ENCODE measurements around the gene RASAL2. TPM values are rescaled to one million over a fixed set of nuclear protein-coding genes. Genes with fewer than 3 reads are reported as not detected.
"Not testable (repeated sequence)": the region's sequence is repeated elsewhere in the genome, so short reads cannot be mapped to it uniquely, and the experiment has no call there.

The RASAL2 gene
- total RNA-seq, 1 experiment from 2014 or later = 32.4 TPM

DNA sequence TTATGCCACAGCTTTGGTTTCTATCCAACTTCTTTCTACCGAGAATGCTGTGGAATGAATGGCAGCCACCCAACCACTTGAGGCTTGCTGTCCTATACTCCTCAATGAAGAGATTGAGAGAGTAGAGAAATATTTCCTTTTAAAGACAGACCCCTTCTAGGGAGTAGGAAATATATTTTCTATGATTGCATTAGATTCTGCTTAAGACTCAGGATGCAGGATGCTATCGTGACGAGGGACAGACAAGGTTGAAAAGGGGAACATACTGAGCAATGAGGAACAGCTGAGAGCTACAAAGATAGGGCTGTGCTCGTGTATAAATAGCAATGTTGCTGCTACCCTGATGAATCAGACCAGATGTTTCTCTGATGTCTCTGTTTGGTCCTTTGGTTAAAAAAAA lies 7.1 kb upstream of the RASAL2 start:
- Mint-ChIP-seq H3K36me3 (ENCODE audit: insufficient read depth, unreplicated experiment) (no peaks in the 10 kb centered on the region), H3K4me3 (ENCODE audit: low read depth, unreplicated experiment) (no peak overlapping the region), H3K27ac (ENCODE audit: unreplicated experiment) (no peak overlapping the region), H3K9me3 (ENCODE audit: low read depth, unreplicated experiment) (peaks cover 2% of the 10 kb centered on the region), H3K27me3 (ENCODE audit: unreplicated experiment) (no peaks in the 10 kb centered on the region), H3K4me1 (ENCODE audit: low read depth, unreplicated experiment) (no peaks in the 10 kb centered on the region)
- intact Hi-C loops (cut with micrococcal nuclease; ENCODE audit: unreplicated experiment) = no loop called here
- no peak for DNase-seq
- BruUV-seq (replicated peaks) = no TSS peak
- CTCF ChIA-PET = no interaction called here
- TF ChIP-seq, protein P1, sequence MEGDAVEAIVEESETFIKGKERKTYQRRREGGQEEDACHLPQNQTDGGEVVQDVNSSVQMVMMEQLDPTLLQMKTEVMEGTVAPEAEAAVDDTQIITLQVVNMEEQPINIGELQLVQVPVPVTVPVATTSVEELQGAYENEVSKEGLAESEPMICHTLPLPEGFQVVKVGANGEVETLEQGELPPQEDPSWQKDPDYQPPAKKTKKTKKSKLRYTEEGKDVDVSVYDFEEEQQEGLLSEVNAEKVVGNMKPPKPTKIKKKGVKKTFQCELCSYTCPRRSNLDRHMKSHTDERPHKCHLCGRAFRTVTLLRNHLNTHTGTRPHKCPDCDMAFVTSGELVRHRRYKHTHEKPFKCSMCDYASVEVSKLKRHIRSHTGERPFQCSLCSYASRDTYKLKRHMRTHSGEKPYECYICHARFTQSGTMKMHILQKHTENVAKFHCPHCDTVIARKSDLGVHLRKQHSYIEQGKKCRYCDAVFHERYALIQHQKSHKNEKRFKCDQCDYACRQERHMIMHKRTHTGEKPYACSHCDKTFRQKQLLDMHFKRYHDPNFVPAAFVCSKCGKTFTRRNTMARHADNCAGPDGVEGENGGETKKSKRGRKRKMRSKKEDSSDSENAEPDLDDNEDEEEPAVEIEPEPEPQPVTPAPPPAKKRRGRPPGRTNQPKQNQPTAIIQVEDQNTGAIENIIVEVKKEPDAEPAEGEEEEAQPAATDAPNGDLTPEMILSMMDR (IDR thresholded peaks at IDR 0.05; ENCODE audit: unreplicated experiment) = no peak

DNA sequence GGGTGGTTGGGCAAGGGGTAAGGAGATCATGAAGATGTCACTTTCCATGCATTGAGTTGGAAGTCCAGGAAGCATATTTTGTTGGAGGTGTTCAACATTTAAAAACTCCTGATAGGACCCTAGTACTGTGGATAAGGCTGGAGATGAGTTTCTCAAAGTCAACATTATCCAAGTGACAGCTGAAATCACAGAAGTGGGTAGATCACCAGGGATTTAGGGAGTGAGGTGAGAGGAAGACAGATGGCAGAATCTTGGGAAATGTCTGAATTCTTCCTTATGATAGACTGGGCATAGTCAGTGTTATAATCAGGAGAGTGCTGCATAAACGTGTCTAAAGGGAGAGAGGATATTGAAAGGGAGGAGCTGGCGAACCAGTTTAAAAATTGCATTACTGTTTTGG lies 5.3 kb upstream of the RASAL2 start:
- Mint-ChIP-seq H3K4me1 (ENCODE audit: low read depth, unreplicated experiment) (no peaks in the 10 kb centered on the region), H3K4me3 (ENCODE audit: low read depth, unreplicated experiment) (no peak overlapping the region), H3K27me3 (ENCODE audit: unreplicated experiment) (no peaks in the 10 kb centered on the region), H3K36me3 (ENCODE audit: insufficient read depth, unreplicated experiment) (peaks cover 8% of the 10 kb centered on the region), H3K9me3 (ENCODE audit: low read depth, unreplicated experiment) (no peaks in the 10 kb centered on the region), H3K27ac (ENCODE audit: unreplicated experiment) (no peak overlapping the region)
- CTCF ChIA-PET = interaction anchor here (0.7 kb wide), 1 partner anchor 21 kb away, joined by 3 read pairs; no protein-coding TSS in a partner anchor
- no peak for DNase-seq
- TF ChIP-seq, protein P1 (IDR thresholded peaks at IDR 0.05; ENCODE audit: unreplicated experiment) = no peak
- intact Hi-C loops (cut with micrococcal nuclease; ENCODE audit: unreplicated experiment) = no loop called here
- BruUV-seq (replicated peaks) = no TSS peak

DNA sequence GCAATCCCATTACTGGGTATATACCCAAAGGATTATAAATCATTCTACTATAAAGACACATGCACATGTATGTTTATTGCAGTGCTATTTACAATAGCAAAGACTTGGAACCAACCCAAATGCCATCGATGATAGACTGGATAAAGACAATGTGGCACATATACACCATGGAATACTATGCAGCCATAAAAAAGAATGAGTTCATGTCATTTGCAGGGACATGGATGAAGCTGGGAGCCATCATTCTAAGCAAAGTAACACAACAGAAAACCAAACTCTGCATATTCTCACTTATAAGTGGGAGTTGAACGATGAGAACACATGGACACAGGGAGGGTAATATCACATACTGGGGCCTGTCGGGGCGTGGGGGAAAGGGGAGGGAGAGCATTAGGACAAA lies 2.5 kb upstream of the RASAL2 start:
- CTCF ChIA-PET = interaction anchor here (4.2 kb wide), 1 partner anchor 59 kb away, joined by 23 read pairs; no protein-coding TSS in a partner anchor
- H3K36me3 Mint-ChIP-seq (ENCODE audit: insufficient read depth, unreplicated experiment) = peaks cover 29% of the 10 kb centered on the region
- H3K27ac Mint-ChIP-seq (ENCODE audit: unreplicated experiment); H3K27me3 Mint-ChIP-seq (ENCODE audit: unreplicated experiment); H3K4me1 Mint-ChIP-seq (ENCODE audit: low read depth, unreplicated experiment); H3K9me3 Mint-ChIP-seq (ENCODE audit: low read depth, unreplicated experiment); intact Hi-C loops (cut with micrococcal nuclease; ENCODE audit: unreplicated experiment); BruUV-seq (replicated peaks); H3K4me3 Mint-ChIP-seq (ENCODE audit: low read depth, unreplicated experiment); DNase-seq: not testable (repeated sequence)

DNA sequence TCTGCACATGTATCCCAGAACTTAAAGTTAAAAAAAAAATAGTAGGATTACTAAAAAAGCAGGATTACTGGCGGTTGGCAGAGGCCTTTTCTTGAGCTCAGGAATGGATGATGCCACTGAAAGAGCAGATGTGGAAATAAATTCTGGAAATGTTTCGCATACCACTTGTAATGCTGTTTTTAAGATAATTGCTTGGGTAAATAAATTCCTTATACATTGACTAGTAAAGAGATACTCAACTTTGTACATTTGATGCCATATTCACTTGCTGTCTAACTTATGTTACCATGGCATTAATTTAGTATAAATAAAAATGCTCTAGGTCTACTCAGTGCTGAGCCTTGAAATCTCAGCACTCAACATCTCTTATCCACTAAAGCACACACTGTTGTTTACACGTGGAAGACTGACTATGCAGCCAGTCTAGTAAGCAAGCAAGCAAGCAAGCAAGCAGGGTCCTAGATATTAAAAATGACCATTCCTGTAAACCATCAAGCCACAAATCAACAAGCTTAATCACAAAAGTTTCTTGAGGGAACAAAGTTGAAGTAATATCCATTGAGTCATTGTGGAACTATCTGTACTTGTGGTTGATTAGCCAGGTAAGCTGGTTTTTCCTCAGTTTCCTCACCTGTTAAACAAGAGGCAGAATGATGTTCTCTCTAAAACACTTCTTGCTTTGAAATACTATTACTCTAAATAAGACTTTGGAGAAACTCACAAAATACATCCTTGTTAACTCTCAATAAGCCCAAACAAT lies 1.7 kb upstream of the RASAL2 start:
- DNase-seq = no peak
- TF ChIP-seq, protein P1 (IDR thresholded peaks at IDR 0.05; ENCODE audit: unreplicated experiment) = no peak
- intact Hi-C loops (cut with micrococcal nuclease; ENCODE audit: unreplicated experiment) = loop anchor here (2.0 kb wide), 4 partner anchors 33 to 191 kb away; no protein-coding TSS in a partner anchor
- BruUV-seq (replicated peaks) = no TSS peak
- Mint-ChIP-seq H3K4me3 (ENCODE audit: low read depth, unreplicated experiment) (peak overlapping the region; percentile 95), H3K27me3 (ENCODE audit: unreplicated experiment) (no peaks in the 10 kb centered on the region), H3K9me3 (ENCODE audit: low read depth, unreplicated experiment) (no peaks in the 10 kb centered on the region), H3K4me1 (ENCODE audit: low read depth, unreplicated experiment) (peaks cover 7% of the 10 kb centered on the region), H3K36me3 (ENCODE audit: insufficient read depth, unreplicated experiment) (peaks cover 29% of the 10 kb centered on the region), H3K27ac (ENCODE audit: unreplicated experiment) (no peak overlapping the region)
- CTCF ChIA-PET = interaction anchor here (4.2 kb wide), 1 partner anchor 60 kb away, joined by 23 read pairs; no protein-coding TSS in a partner anchor
